GM13977 (cell line): Measurements from ENCODE around the gene UQCR11.

Experiments
- DNase-seq: peaks from one replicate; pipeline ENCODE4 v3.0.0; 2012; ENCODE audit warnings: low spot score
- in situ Hi-C: fragments of 300-500 bp; cut with MboI; formaldehyde crosslinking; loops from one replicate; pipeline ENCODE4 v1.12.0; 2022; ENCODE audit warnings: low sequenced_read_pairs, low pct_unique_long_range_greater_than_20kb, mixed read lengths, inconsistent platforms; ENCODE audit not compliant: unreplicated experiment
- TF ChIP-seq, protein P1 (sequence below): IDR thresholded peaks from 2 replicates; pipeline ENCODE4 v1.5.1; 2012; ENCODE audit warnings: mild to moderate bottlenecking, control low read depth; ENCODE audit not compliant: insufficient read depth; ENCODE audit errors: extremely low read depth, missing control alignments

The UQCR11 gene

DNA sequence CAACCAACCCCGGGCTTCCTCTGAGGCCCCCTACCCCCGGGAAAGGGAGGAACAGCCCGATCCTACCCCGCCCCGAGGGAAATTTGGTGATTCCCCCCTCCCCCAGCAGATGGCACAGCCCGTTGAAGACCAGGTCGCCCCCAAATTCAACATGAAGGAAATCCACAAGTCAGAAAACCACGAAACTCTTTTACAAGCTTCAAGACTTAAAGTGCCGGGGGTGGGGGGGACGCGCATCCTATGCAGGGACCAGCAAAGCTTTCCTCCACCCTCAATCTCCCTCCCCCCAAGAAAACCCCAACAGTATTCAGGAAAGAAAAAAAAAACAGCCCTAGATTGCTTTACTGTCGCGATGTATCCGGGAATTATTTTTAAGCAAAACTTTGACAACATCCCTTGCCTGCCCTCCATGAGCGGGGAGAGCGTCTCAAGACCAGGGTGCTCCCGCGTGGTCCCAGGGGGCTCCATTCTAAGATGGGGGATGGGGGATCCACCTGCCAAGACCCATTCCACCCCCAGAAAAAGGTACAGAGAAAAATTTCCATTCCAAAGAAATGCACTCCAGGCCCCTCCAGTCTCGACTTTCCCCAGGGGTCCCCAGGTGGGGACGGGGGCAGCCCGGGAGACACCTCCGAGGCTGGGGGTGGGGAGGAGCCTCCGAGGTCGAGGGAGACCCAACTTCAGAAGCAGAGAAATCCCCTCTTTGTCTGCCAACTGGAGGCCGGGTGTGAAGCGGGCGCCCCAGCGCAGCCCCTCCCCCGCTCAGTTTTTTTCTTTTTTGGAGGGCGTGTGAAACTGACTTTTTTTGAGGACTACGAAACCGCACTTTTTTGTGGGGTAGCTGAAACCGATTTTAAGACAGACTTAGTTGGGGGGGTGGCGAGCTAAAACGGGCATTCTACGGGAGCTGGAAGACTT lies 45.6 kb upstream of the UQCR11 start:
- TF ChIP-seq, protein P1, sequence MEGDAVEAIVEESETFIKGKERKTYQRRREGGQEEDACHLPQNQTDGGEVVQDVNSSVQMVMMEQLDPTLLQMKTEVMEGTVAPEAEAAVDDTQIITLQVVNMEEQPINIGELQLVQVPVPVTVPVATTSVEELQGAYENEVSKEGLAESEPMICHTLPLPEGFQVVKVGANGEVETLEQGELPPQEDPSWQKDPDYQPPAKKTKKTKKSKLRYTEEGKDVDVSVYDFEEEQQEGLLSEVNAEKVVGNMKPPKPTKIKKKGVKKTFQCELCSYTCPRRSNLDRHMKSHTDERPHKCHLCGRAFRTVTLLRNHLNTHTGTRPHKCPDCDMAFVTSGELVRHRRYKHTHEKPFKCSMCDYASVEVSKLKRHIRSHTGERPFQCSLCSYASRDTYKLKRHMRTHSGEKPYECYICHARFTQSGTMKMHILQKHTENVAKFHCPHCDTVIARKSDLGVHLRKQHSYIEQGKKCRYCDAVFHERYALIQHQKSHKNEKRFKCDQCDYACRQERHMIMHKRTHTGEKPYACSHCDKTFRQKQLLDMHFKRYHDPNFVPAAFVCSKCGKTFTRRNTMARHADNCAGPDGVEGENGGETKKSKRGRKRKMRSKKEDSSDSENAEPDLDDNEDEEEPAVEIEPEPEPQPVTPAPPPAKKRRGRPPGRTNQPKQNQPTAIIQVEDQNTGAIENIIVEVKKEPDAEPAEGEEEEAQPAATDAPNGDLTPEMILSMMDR = peak; percentile 5
- in situ Hi-C loops = no loop called here
- peak; percentile 84 for DNase-seq

- TF ChIP-seq, protein P1 = no peak
- in situ Hi-C loops = no loop called here
- DNase-seq = no peak
Observed at GRCh38 chr19:1649706-1650649, 44.7 kb upstream of the UQCR11 start.

DNA sequence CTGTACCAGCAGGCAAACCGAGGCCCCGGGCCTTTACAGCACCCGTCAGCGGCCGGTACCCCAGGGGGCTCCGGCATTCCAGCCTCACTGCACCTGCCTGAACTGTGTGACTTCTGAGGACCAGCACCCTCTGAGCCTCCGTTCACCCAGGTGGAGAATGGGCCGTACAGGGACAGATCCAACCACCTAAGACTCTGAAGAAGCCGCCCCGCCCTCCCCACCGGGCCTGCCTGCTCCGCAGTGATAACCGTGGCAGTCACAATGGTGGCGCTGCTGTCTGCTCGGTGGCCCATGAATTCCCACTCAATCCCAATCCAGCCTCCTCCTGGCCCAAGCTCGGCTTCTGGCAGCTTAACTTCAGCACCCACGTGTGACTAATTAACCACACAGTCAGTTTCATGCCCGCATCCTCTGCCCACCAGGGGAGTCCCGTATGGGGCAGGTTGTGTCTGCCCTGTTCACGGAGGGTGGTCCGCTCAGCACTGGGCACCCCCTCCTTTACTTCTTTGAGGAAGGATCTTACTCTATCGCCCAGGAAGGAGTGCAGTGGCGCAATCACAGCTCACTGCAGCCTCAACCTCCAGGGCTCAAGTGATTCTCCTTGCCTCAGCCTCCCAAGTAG lies 43.8 kb upstream of the UQCR11 start:
- TF ChIP-seq, protein P1 = peak; percentile 26
- DNase-seq = peak; percentile 71
- in situ Hi-C loops = no loop called here

GRCh38 chr19:1648459-1648849 lies 43.2 kb upstream of the UQCR11 start:
- DNase-seq = peak; percentile 90
- in situ Hi-C loops = no loop called here
- TF ChIP-seq, protein P1 = no peak

DNA sequence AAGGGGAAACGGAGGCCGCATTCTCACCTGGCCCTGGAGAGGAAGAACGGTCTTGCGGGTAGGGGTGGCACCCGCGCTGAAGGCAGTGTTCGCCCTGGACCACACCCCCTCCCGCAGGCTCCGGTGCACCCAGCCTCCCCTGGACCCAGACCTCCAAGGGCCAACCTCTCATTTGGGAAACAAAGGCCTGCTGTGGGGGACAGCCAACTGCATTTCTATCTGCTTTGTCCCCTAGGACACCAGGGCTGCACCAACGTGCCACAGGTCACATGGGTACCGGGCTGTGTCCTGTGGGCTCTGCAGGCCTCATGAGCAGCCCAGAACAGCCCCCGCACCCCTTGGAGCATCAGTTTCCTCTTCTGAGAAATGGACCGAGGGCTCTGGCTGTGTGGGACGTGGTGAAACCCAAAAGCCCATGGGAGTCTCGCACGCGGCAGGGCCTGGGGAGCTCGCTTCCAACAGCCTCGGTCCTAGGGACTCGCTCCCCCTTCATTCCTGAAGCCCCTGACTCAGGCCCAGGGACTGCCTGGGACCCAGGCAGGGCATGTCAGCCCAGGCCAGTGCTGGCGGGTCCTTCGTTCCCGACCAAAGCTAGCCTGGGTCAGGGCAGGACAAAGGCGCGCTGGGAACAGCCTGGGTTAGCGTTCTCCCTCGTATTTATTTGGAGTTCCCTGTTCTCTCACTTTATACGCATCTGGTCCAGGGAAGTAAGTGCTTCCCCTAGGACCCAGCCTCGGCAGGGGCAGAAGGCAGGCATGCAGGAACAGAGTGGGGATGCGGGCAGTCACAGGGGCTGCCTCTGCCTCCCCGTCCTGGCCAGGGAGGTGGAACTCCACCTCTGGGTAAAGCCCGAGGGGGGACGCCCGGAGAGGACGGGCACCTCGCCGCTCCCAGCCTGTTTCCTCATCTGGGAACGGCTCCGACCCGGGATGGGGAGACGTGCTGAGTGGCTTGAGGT lies 42.5 kb upstream of the UQCR11 start:
- in situ Hi-C loops = no loop called here
- peak; percentile 52 for DNase-seq
- TF ChIP-seq, protein P1 = no peak
